Mammary epithelial cell (primary cell): ENCODE measurements around the gene COPA.

Experiments used
- EZH2 ChIP-seq: IDR thresholded peaks from 2 replicates; pipeline ENCODE4 v1.6.1; 2012; ENCODE audit warnings: low read length, inconsistent platforms, borderline replicate concordance
- TF ChIP-seq, protein P1 (sequence below), 2 donors: IDR thresholded peaks in 1 of 2; conservative IDR thresholded peaks in 1 of 2; 2 replicates each; pipeline ENCODE4 v1.5.1; 2011 to 2012; ENCODE audit warnings: inconsistent platforms in 2 of 2, low read length in 2 of 2, mild to moderate bottlenecking in 2 of 2, control low read depth in 1 of 2, low read depth in 1 of 2; ENCODE audit not compliant: insufficient read depth in 1 of 2; ENCODE audit errors: extremely low read depth in 1 of 2

DNA sequence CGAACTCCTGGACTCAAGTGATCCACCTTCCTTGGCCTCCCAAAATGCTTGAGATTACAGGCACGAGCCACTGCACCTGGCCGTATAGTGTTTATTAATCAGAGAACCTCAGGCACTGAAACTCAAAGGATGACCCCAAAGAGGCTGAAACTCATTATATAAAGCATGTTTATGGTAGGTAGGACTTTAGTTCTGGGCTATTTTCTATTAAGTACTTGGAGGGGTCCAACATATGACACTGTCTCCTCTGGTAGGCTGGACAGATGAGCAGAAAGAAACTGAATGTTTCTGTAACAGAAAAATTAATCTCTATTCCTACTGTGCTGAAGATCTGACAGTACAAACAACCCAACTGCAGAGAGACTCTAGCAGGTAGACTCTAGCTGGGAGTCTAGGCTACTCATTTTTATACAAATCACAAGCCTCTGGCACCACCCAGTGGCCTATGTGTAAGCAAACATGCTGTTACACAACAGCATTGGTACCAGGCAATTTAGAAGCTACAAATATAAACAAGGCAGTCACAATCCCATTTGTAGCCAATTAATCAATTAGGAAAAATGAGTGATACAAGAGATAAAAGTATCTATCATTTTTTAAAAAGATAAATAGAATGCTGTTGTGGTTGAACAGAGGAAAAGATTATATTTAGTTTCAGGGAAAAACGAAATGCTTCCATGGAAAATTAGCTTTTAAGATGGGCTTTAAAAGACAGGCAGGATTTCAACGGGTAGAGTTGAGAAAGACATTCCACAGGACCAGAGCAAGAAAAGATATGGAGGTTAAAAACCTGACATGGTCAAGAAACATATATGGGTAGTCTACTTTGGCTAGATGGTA, 91.1 kb downstream of the COPA start:
- TF ChIP-seq, protein P1, sequence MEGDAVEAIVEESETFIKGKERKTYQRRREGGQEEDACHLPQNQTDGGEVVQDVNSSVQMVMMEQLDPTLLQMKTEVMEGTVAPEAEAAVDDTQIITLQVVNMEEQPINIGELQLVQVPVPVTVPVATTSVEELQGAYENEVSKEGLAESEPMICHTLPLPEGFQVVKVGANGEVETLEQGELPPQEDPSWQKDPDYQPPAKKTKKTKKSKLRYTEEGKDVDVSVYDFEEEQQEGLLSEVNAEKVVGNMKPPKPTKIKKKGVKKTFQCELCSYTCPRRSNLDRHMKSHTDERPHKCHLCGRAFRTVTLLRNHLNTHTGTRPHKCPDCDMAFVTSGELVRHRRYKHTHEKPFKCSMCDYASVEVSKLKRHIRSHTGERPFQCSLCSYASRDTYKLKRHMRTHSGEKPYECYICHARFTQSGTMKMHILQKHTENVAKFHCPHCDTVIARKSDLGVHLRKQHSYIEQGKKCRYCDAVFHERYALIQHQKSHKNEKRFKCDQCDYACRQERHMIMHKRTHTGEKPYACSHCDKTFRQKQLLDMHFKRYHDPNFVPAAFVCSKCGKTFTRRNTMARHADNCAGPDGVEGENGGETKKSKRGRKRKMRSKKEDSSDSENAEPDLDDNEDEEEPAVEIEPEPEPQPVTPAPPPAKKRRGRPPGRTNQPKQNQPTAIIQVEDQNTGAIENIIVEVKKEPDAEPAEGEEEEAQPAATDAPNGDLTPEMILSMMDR (conservative IDR thresholded peaks at IDR 0.05 in 1 of 2, IDR thresholded peaks at IDR 0.05 in 1 of 2; ENCODE audit: extremely low read depth in 1 of 2, insufficient read depth in 1 of 2, low read depth in 1 of 2, low read length in 2 of 2) = peak; percentile 81 to 83
- TF ChIP-seq EZH2 = no peak
